GM18861 (cell line): Measurements from ENCODE around the gene NCAPG.
"Not testable (repeated sequence)": the region's sequence is repeated elsewhere in the genome, so short reads cannot be mapped to it uniquely, and the experiment has no call there.

Experiments used
- ATAC-seq: cut with Tn5 transposase; IDR thresholded peaks from one replicate; pipeline ENCODE4 v1.9.1; 2021; ENCODE audit not compliant: unreplicated experiment

NCAPG gene

DNA sequence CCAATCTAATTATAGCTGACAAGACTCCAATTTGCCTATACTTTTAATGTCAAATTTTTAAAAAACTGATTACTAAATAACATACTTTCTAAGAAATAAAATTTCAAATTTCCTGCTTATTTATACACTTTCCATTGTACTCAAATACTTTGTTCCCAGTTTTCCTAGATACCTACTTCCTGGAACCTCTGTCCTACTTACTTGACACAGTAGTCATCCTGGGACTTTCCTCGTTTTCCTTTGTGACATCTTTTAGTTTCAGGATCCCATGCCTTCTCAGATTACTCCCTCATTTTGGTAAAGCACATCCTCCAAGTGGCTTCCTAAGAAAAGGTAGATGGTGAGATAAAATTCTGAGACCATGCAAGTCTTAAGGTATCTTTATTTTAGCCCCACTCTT is 16.0 kb upstream of the NCAPG start:
- ATAC-seq = no peak

DNA sequence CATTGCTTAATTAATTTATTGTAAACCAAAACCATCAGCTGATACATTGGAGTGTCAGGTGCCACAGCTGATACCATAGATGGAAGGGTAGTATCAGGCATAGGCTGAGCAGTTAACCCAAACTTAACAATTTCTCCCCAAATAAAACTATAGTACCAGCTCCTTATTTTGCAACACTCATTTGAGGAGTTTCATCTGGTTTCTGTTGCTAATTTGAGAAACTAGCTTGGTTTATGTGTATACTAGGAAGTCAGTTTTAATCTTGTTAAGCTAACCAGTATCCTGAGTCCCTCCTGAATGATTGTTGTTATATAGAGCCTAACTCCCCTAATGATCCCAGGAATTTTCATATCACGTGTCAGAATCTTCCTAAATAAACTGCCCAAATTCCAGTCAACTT is 13.0 kb upstream of the NCAPG start:
- no peak for ATAC-seq

DNA sequence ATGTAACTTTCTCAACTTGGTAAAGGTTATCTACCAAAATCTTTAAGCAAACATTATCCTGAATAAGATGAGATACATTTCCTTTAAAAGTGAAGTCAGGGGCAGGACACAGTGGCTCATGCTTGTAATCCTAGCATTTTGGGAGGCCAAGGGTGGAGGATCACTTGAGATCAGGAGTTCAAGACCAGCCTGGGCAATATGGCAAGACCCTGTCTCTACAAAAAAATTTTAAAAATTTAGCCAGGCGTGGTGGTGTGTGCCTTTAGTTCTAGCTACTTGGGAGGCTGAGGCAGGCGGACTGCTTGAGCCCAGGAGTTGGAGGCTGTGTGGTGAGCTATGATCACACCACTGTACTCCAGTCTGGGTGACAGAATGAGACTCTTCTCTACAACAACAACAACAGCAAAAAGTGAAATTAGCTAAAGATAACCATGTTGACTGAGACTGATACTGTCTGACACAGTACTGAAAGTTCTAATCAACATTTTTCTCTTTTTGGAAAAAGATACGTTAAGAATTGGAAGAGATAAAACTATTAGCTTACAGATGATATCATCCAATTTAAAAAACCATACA is 5.1 kb upstream of the NCAPG start:
- no peak for ATAC-seq

DNA sequence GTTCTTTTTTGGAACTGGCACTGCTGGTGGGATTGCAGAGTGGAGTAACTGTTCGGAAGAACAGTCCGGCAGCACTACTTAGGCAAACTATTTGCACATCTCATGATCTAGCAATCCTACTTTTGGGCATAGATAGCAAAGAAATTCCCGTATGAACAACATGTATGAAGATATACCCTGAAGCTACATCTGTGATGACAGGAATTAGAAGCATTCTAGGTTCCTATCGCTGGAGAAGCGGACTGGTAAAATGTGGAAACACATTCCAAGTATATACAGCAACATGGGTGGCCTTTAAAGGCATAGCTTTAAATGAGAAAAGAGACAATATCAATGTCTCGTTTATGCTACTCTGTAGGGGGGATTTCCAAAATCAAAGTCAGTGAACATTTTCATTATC is 3.3 kb upstream of the NCAPG start:
- ATAC-seq = no peak

DNA sequence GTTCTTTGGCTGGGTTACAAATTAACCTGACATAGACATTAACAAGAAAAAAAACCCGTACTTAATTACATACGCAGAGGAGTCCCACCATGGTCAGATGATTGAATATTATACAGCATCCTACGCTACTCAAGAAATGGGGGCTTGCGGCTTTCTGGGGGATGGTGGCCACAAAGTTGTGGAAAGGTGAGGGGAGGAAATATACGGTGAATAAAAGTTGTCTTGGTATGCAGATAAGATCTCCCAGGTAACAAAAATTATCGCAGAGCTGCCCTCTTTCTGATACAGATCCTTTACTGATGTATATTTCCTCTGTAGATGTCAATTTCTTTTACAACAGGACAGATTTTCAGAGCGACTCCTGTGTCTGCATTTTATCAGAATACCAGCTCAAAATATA is 1.1 kb upstream of the NCAPG start:
- no peak for ATAC-seq

DNA sequence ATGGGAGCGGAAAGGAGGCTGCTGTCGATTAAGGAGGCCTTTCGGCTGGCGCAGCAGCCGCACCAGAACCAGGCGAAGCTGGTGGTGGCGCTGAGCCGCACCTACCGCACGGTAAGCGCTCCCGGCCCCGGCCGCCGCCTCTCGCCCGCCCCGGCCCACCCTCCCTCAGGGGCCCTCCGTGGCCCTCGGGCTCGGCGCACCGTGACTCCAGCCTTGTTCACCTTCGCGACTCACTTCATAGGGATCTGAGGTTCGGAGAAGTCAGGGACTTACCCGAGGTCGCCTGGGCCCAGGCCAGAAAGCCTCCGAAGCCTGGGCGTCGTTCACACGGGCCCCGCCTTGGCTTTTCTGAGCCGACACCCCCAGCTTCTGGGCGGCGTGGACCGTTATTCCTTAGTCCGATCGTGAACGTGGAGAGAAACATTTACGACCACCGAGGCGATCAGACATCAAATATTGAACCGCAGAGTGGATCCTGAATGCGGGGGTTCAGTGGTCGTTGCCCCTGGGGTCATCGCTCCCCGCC is 362 bp downstream of the NCAPG start:
- ATAC-seq = peak; percentile 15

DNA sequence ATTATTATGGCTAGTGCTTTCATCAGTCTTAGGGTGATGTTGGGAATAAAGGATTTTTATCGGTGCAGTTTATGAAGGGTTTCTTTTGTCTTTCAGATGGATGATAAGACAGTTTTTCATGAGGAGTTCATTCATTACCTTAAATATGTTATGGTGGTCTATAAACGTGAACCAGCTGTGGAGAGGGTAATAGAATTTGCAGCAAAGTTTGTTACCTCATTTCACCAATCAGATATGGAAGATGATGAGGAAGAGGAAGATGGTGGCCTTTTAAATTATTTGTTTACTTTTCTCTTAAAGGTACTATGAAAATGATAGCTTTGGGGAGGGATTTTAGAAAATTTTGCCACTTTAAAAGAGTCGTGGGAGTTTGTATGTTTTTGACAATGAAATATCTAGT is 1.3 kb downstream of the NCAPG start:
- ATAC-seq = no peak

DNA sequence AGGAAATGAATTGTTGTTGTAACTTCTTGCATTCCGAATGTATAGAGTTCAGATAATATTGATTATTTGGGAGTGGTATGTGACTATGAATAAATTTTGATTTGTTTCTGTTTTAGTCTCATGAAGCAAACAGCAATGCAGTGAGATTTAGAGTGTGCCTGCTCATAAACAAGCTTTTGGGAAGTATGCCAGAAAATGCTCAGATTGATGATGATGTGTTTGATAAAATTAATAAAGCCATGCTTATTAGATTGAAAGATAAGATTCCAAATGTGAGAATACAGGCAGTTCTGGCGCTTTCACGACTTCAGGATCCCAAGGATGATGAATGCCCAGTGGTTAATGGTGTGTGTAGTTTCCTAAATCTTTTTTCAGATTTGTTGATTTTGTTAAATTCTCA is 2.0 kb downstream of the NCAPG start:
- ATAC-seq = no peak

DNA sequence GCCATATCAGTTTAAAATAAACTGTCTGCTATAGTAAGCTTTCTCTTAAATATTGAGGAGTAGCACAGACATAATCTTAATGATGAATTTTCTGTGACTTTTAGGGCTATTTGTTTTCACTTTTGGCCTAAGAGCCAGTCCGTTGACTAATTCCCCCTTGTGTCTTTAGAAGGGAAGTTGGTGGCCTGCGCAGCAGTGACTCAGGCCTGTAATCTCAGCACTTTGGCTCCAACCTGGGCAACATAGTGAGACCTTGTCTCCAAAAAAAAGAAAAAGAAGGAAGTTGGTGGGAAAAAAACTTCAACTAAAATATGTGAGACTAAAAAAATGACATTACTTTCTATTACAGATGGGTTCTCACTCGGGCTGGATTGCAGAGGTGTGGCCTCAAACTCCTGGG is 3.4 kb downstream of the NCAPG start:
- ATAC-seq = no peak

DNA sequence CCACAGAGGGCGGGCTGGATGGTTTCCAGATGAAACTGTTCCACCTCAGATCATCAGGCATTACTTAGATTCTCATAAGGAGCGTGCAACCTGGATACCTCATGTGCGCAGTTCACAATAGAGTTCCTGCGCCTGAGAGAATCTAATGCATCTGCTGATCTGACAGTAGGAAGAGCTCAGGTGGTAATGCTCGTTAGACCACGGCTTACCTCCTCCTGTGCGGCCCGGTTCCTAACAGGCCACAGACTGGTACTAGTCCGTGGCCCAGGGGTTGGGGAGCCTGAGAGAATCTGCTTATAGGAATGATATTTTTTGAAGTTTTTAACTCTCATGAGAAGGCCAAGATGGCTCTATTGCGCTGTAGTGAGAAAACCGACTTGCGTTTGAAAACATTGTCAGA is 5.4 kb downstream of the NCAPG start:
- ATAC-seq = no peak

DNA sequence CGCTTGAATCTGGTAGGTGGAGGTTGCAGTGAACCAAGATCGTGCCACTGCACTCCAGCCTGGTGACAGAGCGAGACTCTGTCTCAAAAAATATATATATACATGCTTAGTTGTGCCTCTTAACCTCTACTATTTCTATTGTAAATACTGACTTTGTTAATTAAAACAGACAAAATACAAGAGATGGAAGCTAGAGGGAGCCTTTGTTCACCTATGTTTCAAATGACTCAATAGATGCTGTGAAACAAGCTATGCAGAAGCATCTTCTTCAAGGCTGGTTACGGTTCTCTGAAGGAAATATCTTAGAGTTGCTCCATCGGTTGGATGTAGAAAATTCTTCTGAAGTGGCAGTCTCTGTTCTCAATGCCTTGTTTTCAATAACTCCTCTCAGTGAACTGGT is 6.2 kb downstream of the NCAPG start:
- ATAC-seq = peak; percentile 82

DNA sequence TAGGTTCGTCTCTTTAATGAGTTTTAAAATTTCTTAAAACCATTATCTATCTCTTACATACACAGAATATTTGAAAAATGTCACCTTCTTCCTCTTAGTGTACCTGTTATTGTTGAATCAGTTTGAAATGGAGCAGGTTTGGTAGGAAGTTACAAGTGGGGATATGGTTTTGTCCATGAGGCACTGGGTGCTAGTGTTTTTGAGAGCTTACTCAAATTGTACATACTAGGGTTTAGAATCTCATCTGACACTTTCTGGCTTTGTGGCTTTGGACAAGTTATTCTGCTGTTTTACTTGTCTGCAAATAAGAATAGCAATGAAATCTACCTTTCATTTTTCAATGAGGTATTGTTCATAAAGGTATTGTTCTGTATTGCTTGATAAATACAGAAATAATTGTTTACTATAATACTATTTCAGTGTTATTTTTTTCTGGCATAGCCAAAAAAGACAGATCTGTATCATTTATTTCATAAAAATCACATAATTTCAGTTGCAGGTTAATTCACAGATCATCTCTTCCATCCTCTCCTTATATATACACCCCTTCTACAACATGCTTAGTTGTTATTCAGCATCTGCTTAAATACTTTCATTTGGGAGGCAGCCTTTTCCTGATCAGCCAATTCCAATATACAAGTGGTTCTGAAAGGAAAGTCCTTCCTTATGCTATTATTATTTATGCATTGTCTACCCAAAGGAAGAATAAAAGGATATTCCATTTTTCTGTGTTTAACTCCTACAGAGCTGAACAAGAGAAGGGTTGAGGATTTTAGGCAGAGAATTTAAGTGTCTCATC is 13.3 kb downstream of the NCAPG start:
- no peak for ATAC-seq

DNA sequence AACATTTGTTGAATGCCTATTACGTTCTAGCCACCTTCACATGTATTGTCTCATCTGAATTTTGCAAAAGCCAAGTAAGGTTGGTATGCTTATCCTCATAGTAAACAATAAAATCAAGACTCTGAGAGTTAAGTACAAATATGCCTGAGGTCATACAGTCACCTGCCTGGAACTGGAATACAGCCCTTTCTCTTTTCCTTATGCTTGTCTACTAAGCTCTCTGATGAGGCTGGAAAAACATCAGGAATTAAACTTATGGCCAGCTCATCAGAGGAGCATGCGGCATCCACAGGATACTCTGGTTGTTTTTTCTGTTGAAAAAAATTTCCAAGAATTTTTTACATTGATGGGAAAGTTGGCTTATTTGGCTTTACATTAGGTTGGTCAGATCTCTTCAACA is 35.5 kb downstream of the NCAPG start:
- ATAC-seq = no peak

DNA sequence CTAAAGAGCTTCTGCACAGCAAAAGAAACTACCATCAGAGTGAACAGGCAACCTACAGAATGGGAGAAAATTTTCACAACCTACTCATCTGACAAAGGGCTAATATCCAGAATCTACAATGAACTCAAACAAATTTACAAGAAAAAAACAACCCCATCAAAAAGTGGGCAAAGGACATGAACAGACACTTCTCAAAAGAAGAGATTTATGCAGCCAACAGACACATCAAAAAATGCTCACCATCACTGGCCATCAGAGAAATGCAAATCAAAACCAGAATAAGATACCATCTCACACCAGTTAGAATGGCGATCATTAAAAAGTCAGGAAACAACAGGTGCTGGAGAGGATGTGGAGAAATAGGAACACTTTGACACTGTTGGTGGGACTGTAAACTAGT is 39.5 kb downstream of the NCAPG start:
- not testable (repeated sequence) for ATAC-seq

DNA sequence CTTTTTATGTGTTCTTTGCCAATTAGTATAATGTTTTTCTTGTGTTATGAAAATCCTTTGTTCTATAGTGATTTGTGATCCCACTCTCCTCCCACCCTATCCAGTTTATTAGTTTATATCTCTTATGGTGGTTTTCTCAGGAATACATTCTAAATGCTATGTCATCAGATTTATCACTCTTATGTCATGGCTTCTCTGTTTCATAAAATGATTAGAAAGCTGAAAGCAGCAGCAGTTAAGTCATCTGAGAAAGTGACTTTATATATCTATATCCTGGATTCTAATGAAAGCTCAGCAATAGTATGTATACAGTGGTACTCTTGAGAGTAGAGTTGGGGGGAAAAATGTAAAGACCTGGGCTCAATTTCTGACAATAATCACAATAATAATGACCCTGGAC is 41.2 kb downstream of the NCAPG start:
- ATAC-seq = no peak

DNA sequence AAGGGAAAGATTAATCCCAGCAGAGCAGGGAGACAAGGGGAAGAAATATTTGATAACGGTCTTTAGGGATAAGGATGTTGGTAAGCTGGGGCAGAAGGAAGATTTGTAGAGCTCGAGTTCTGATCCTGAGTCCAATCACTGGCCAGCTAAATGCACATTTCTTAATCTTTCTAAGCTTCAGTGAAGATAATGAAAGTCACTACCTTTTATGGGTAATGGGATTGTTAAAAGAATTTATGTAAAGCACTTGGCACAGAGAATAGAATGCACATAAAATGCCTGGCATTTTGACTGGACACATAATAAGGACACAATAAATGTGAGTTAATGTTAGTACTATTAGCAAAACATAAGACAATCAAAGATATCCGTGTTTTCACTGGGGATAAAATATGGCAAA is 43.3 kb downstream of the NCAPG start:
- no peak for ATAC-seq

DNA sequence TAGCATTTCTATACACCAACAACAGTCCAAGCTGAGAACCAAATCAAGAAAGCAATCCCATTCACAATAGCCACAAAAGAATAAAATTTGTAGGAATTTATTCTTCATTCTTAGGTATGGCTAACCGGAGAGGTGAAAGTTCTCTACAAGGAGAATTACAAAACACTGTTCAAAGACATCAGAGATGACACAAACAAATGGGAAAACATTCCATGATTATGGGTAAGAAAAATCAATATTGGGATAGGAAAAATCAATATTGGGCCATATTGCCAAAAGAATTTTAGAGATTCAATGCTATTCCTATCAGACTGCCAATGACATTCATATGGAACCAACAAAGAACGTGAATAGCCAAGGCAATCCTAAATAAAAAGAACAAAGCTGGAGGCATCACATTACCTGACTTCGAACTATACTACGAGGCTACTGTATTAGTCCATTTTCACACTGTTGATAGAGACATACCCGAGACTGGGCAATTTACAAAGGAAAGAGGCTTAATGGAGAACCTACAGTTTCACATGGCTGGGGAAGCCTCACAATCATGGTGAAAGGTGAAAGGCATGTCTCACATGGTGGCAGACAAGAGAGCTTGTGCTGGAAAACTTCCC is 49.1 kb downstream of the NCAPG start:
- ATAC-seq = no peak

DNA sequence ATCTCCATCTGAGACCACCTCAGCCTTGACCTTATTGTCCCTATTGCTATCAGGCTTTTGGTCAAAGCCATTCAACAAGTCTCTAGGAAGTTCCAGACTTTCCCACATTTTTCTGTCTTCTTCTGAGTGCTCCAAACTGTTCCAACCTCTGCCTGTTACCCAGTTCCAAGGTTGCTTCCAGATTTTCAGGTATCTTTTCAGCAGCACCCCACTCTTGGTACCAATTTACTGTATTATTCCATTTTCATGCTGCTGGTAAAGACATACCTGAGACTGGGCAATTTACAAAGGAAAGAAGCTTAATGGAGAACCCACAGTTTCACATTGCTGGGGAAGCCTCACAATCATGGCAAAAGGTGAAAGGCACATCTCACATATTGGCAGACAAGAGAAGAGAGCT is 51.1 kb downstream of the NCAPG start:
- not testable (repeated sequence) for ATAC-seq

DNA sequence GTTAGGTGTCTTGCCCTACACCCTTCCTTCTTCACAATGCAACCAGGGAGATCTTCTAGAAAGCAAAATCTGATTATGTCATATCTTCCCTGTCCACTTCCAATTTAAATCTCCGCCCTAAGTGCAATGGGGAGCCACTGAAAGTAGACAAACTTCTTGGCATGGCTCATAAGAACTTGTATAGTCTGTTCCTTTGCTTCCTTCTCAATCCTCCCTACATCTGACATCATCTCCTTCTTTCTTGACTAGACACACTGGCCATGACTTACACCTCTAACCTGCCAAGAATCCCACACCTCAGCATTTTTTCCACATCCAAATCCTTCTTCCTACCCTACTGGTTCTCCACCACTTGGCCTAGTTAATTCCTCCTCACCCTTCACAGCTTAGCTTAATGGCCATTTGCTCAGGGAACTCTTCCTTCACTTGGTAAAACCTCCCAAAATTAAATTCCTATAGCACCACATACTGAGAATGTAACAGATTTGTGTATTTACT is 55.1 kb downstream of the NCAPG start:
- no peak for ATAC-seq

DNA sequence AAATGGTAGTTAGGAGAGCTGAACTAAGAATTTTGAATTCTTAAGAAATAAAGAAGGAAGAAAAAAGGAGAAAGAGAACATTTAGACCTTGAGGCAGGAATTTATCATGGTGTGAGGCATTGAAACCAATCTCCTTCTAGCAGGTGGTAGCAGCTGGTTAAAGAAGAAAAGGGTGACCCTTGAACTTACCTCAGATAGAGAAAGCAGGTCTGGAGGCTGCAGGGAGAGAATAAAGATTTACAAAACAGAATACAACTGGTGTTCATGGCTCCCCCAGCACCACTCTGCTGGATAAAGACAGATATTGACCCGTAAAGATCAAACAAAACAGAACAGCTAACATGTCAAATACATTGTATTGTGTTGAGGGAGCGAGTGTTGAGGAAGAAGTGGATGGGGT is 56.0 kb downstream of the NCAPG start:
- ATAC-seq = no peak

DNA sequence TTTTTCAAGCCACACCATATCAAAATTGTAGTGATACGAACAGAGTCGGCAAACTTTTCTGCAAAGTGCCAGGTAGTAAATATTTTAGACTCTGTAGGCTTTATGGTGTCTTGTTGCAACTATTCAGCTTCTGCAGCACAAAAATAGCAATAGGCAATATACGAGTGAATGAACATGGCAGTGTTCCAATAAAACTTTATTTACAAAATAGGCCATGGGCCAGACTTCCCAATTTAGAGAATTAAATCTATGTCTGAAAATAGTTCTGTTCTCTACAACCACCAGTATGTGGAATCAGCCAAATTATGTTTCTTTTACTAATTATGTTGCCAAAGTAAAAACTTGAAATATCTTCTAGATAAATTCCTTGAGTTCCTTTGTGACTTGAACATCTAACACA is 56.5 kb downstream of the NCAPG start:
- no peak for ATAC-seq

DNA sequence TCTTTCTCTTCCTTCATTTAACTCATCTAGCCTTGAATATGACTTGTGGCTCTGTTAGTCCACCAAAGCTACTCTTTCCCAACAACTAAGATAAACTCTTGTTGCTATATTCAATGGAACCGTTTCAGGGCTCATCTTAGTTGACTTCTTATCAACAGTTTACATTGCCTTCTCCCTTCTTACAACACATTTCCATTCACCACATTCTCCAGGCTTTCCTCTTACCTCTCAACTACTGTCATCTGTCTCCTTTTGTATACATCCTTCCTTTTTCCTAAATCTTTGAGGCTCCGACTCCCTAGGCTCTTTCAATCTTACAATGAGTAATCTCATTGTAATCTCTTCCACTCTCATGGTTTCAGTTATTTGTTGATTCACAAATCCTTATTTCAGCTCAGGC is 58.5 kb downstream of the NCAPG start:
- ATAC-seq = no peak
